OCI-LY3 (cell line): ENCODE measurements around the gene PFN1.
A peak's percentile ranks its signal among the peaks of the same experiment; 100 is the strongest.

ENCODE experiments used
- H2AFZ ChIP-seq: fragments of 200-600, 300-600 bp; shearing (Covaris generic); 2 replicates; pipeline ENCODE4 v1.6.0; 2014; ENCODE audit warnings: antibody characterized with exemption, low read depth, low read length
- H3K27ac ChIP-seq: fragments of 200-600, 300-600 bp; sonication (generic); 2 replicates; pipeline ENCODE4 v1.5.1; 2014; ENCODE audit warnings: mild to moderate bottlenecking, low read length, moderate library complexity, mixed read lengths
- H3K27me3 ChIP-seq: fragments of 200-600, 300-600 bp; sonication (generic); 2 replicates; pipeline ENCODE4 v1.6.1; 2014; ENCODE audit warnings: low read depth, low read length, mixed read lengths
- H3K36me3 ChIP-seq: fragments of 200-600, 300-600 bp; sonication (generic); replicated peaks from 2 replicates; pipeline ENCODE3; 2014; ENCODE audit warnings: low read depth, low read length, mixed read lengths
- H3K4me1 ChIP-seq: fragments of 300-600, 200-600 bp; sonication (generic); 2 replicates; pipeline ENCODE4 v1.6.1; 2014; ENCODE audit warnings: low read length, mixed read lengths
- H3K4me2 ChIP-seq: fragments of 200-600, 300-600 bp; sonication (generic); 2 replicates; pipeline ENCODE4 v1.6.1; 2014; ENCODE audit warnings: low read length, mixed read lengths
- H3K4me3 ChIP-seq: fragments of 300-600, 200-600 bp; sonication (generic); 2 replicates; pipeline ENCODE4 v1.5.1; 2014; ENCODE audit warnings: antibody characterized with exemption, mild to moderate bottlenecking, low read length, moderate library complexity
- H3K79me2 ChIP-seq: fragments of 300-600, 200-600 bp; shearing (Covaris generic); 2 replicates; pipeline ENCODE4 v1.6.1; 2014; ENCODE audit warnings: mild to moderate bottlenecking, low read length, mixed read lengths
- H3K9ac ChIP-seq: fragments of 300-600, 200-600 bp; shearing (Covaris generic); 2 replicates; pipeline ENCODE4 v1.6.0; 2014; ENCODE audit warnings: mild to moderate bottlenecking, low read length, moderate library complexity
- H3K9me3 ChIP-seq: fragments of 200-600, 300-600 bp; shearing (Covaris generic); 2 replicates; pipeline ENCODE4 v1.6.1; 2014; ENCODE audit warnings: low read length, mixed read lengths; ENCODE audit not compliant: insufficient read depth
- H4K20me1 ChIP-seq: fragments of 200-600, 300-600 bp; sonication (generic); 2 replicates; pipeline ENCODE4 v1.6.1; 2016; ENCODE audit warnings: low read length, mixed read lengths; ENCODE audit not compliant: insufficient read depth
- EZH2phosphoT487 ChIP-seq: fragments of 200-600 bp; shearing (Covaris generic); IDR thresholded peaks from 2 replicates; pipeline ENCODE4 v1.6.1; 2018; ENCODE audit warnings: antibody characterized with exemption, mixed run types, low read depth
- TF ChIP-seq, protein P1 (sequence below): fragments of 200-600, 300-600 bp; sonication (generic); IDR thresholded peaks from 2 replicates; pipeline ENCODE4 v1.5.1; 2014; ENCODE audit warnings: antibody characterized with exemption, low read length, low read depth

Gene PFN1

DNA sequence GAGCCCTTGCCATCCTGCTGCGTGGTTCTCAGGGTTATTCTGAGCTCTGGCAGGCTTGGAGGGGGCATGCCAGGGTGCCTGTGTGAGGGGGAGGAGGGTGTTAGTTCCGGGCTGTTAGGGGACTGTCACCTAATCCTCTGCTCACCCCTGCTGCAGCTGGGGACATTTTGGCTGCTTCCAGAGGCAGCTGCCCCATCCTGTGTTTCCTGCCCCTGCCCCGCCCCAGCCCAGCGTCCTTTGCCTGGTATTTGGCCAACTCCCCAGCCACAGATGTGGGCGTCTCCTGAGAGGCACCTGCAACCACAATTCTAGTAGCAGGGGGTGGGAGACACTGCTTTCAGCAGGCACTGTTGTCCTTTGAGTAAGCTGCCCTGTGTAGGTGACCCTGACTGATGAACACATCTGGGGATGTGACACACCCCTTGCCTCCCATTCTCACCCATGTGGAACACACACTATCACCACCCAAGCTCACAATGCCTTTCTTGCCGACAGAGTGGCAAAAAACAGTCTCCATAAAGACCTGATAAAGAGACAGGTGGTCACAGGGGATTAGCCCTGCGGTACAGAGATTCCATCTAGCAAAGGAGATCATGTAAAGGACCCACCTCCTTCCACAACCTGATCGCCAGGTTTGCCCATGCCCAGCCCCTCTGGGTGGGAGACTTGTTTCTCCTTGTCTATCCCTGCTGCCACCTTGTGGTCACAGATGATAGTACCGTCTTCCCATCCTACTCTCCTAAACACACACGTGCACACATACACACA lies 45.1 kb downstream of the PFN1 start, which contains the start of gene CHRNE:
Gene CHRNE (minus strand): TSS at position 48 of the 768 bp plus-strand sequence. CDS start 35 bp downstream, at position 13.
- H4K20me1 ChIP-seq: no peaks in the 10 kb centered on the region
- H3K36me3 ChIP-seq: no peaks in the 10 kb centered on the region
- H3K79me2 ChIP-seq: no peaks in the 10 kb centered on the region
- H3K4me1 ChIP-seq: peaks cover 15% of the 10 kb centered on the region
- H2AFZ ChIP-seq: no peak within 1 kb of the TSS
- H3K27me3 ChIP-seq: no peaks in the 10 kb centered on the region
- H3K9me3 ChIP-seq: no peaks in the 10 kb centered on the region
- no peak within 1 kb of the TSS for H3K27ac ChIP-seq
- no peak for TF ChIP-seq EZH2phosphoT487
- TF ChIP-seq, protein P1, sequence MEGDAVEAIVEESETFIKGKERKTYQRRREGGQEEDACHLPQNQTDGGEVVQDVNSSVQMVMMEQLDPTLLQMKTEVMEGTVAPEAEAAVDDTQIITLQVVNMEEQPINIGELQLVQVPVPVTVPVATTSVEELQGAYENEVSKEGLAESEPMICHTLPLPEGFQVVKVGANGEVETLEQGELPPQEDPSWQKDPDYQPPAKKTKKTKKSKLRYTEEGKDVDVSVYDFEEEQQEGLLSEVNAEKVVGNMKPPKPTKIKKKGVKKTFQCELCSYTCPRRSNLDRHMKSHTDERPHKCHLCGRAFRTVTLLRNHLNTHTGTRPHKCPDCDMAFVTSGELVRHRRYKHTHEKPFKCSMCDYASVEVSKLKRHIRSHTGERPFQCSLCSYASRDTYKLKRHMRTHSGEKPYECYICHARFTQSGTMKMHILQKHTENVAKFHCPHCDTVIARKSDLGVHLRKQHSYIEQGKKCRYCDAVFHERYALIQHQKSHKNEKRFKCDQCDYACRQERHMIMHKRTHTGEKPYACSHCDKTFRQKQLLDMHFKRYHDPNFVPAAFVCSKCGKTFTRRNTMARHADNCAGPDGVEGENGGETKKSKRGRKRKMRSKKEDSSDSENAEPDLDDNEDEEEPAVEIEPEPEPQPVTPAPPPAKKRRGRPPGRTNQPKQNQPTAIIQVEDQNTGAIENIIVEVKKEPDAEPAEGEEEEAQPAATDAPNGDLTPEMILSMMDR: peak; percentile 63
- H3K9ac ChIP-seq: no peak within 1 kb of the TSS
- peak within 1 kb of the TSS; percentile 34 for H3K4me2 ChIP-seq
- no peak within 1 kb of the TSS; the same call in 1 of the 2 replicates for H3K4me3 ChIP-seq

DNA sequence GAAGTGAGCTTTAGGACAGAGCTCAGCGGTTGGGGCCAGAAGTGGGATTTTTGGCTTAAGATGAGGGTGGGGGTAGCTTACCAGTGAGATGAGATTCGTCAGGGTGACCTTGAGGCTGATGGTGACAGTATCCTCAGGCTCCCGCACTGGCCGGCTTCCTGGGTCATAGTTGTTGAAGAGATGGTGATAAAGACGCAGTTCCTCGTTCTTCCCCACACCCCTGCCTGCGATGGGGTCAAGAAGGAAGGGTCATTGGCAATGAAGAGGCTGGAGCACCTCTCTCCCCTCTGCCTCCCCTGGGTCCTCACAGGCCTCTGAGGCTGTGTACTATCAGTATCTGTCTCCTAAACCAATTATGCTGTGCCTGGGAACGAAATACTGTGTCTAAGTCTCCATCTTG lies 45.8 kb downstream of the PFN1 start:
- Histone ChIP-seq H4K20me1 (no peaks in the 10 kb centered on the region), H3K4me2 (no peak overlapping the region), H3K79me2 (no peaks in the 10 kb centered on the region), H3K9ac (no peak overlapping the region), H3K36me3 (no peaks in the 10 kb centered on the region), H2AFZ (no peak overlapping the region), H3K4me3 (no peak overlapping the region), H3K27ac (no peak overlapping the region), H3K27me3 (no peaks in the 10 kb centered on the region), H3K9me3 (no peaks in the 10 kb centered on the region), H3K4me1 (peaks cover 15% of the 10 kb centered on the region)
- no peak for TF ChIP-seq EZH2phosphoT487
- TF ChIP-seq, protein P1: no peak

DNA sequence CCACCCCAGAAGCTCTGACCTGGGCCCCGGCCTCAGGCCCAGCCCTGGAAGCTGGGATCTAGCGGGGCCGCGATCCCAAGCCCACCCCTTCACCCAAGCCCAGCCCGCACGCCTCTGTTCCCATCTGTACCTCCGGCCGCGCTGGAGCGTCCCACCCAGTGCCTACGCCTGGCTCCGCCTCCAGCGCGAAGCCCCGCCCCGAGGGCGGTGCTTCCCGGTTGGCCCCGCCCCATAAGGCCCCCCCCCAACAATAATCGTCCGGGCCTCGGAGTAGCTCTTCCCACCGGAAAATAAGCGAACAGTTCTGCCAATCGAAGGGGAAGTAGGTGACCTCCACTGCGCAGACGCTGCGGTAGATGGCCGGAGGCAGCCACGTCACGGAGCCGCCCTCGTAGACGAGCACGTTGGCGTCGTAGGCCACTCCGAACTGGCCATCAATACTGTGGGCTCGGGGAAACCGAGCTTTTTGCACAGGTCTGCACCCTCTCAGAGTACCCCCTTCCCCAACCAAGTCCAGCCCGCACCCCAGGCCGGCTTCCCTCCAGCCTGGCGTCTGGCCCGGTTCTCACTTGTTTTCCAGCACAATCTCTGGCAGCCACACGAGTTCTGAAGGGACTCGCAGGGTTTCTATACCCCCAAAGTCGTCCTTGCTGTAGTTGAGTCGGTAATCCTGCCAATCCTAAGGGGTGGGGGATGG lies 46.5 kb downstream of the PFN1 start:
- Histone ChIP-seq H4K20me1 (no peaks in the 10 kb centered on the region), H3K27ac (no peak overlapping the region), H2AFZ (no peak overlapping the region), H3K4me1 (peaks cover 15% of the 10 kb centered on the region), H3K9me3 (no peaks in the 10 kb centered on the region), H3K79me2 (no peaks in the 10 kb centered on the region), H3K4me3 (no peak overlapping the region), H3K27me3 (no peaks in the 10 kb centered on the region), H3K36me3 (no peaks in the 10 kb centered on the region), H3K9ac (no peak overlapping the region), H3K4me2 (no peak overlapping the region)
- no peak for TF ChIP-seq EZH2phosphoT487
- TF ChIP-seq, protein P1: no peak

DNA sequence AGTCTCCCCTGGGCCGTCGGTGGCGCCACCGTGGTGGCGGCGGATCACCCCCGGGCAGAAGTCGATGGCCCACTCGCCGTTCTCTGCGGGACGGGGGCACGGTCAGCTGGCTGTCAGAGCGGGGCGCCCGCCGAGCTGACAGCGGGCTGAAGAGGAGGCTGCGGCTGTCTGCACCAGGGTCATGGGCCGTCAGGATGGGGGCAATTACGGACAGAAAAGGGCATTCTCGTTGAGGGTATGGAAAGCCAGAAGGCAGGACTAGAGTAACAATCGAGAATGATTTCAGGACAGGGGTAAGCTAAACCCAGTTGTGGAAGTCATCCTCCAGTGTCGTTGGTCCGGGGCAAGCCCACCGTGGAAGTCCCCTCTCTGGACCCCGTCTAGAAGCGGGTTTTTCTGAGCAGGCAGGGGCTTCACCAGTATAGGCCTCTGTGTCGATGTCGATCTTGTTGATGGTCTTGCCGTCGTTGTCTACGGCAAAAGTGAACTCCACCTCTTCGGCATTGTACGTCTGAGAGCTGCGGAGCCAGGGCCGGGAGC lies 47.2 kb downstream of the PFN1 start:
- no peak overlapping the region for H3K4me3 ChIP-seq
- H3K9me3 ChIP-seq: no peaks in the 10 kb centered on the region
- H4K20me1 ChIP-seq: no peaks in the 10 kb centered on the region
- no peaks in the 10 kb centered on the region for H3K36me3 ChIP-seq
- H3K4me1 ChIP-seq: peaks cover 15% of the 10 kb centered on the region
- no peaks in the 10 kb centered on the region for H3K79me2 ChIP-seq
- no peaks in the 10 kb centered on the region for H3K27me3 ChIP-seq
- H3K9ac ChIP-seq: no peak overlapping the region
- H3K27ac ChIP-seq: no peak overlapping the region
- TF ChIP-seq, protein P1: no peak
- TF ChIP-seq EZH2phosphoT487: no peak
- no peak overlapping the region for H2AFZ ChIP-seq
- H3K4me2 ChIP-seq: no peak overlapping the region
